IPS DF 4.7 (cell line): ENCODE data around the gene MEIOB.
"Not testable (repeated sequence)": the region's sequence is repeated elsewhere in the genome, so short reads cannot be mapped to it uniquely, and the experiment has no call there.

ENCODE experiments used
- DNase-seq: peaks from one replicate; pipeline ENCODE4 v3.0.0-alpha.2; 2013; ENCODE audit warnings: low spot score; ENCODE audit errors: extremely low read depth

The MEIOB gene

GRCh38 chr16:1815461-1815860, 56.5 kb downstream of the MEIOB start:
- no peak for DNase-seq

- DNase-seq, result no peak
These were observed 59.2 kb downstream of the MEIOB start for GRCh38 chr16:1812732-1813163.

DNA sequence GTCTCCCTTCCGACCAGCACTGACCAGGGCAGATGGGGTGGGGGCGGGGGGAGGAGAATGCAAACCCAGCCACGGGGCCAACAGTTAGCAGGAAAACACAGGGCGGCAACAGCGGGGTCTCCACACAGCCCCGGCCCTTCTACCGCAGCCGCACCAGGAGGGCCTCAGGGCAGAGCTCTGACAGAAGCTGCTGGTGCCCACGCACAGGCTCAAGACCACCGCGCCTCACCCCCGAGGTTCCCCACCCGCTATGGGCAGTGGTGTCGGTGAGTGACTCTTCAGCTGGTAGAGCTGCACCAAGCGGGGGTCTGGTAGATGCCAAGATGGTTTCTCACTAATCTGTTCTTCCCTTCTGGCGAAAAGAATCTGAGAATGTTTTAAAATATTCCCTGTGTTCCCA, 61.4 kb downstream of the MEIOB start:
- no peak for DNase-seq

DNA sequence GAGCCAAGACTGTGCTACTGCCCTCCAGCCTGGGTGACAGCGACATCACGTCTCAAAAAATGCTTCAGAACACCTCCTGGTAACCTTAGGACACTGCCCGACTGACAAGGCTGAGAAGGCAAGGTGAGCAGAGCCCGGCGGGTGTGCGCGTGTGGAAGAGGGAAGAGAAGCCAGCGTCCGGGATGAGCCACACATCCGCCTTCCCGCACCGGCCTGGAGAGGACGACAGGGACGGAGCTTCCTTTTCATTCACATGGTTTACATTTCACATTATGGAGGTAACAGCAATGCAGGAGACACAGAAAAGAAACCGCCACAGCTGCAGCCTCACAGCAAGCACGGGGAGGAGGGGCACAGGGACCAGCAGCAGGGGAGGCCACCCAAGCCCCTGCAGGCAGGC, 61.9 kb downstream of the MEIOB start:
- no peak for DNase-seq

GRCh38 chr16:1809281-1809801, 62.6 kb downstream of the MEIOB start:
- no peak for DNase-seq

DNA sequence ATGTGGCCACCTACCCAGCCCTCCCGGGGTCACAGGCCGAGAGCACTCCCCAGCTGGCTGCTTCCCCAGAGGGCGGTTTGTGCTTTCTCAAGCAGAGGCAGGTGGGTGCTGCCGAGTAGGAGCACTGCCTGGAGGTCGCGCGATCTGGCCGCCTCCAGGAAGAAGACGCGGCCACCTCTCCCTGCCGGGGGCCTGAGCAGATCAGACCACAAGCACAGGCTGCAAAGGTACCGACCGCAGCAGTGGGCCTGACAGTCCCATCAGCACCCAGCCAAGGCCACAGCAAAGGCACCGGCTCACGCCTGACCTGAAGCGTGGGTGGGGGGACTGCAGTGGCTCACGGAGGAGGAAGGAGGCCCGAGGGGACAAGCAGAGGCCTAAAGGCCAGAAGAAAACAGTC, 63.3 kb downstream of the MEIOB start:
- no peak for DNase-seq

DNA sequence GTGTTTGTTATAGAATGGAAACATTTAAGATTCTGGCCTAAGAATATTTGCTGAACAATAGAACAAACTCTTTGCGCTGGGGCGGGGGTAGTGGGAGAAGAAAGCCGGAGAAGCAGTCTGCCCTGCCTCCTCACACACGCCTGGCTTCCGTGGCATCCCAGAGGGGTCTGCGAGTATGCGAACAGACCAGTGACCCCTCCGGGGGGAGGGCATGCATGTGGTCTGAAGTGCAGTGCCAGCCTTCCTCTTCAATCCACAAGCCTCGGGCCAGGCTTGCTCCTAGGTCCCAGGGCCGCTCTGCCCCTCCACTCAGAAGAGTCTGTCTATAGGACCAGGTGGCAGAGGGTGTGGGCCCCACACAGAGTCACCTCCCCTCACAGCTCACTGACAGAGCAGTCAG, 64.3 kb downstream of the MEIOB start:
- DNase-seq, result no peak

DNA sequence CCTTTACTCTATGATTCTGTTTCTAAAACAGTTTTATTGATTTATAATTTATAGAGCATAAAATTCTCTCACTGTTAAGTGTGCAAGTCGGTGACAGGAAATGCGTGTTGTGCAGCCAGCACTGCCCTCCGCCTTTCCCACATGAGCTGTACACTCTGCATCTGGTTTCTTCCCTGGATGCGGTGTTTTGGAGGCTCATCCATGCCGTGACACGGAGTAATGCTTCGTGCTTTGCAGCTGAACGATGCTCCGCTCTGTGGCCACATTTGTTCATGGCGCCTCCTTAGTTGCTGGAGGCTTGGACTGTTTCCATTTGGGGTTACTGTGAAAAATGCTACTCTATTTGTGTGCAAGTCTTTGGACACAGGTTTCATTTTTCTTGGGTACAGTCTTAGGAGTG, 71.3 kb downstream of the MEIOB start:
- no peak for DNase-seq

DNA sequence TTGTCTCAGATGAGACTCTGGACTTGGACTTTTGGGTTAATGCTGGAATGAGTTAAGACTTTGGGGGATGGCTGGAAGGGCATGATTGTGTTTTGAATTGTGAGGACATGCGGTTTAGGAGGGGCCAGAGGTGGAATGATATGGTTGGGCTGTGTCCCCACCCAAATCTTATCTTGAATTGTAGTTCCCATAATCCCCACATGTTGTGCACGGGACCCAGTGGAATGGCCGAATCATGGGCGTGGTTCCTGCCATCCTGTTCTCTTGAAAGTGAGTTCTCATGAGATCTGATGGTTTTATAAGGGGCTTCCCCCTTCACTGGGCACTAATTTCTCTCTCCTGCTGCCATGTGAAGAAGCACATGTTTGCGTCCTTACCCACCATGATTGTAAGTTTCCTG, 72.7 kb downstream of the MEIOB start:
- not testable (repeated sequence) for DNase-seq

DNA sequence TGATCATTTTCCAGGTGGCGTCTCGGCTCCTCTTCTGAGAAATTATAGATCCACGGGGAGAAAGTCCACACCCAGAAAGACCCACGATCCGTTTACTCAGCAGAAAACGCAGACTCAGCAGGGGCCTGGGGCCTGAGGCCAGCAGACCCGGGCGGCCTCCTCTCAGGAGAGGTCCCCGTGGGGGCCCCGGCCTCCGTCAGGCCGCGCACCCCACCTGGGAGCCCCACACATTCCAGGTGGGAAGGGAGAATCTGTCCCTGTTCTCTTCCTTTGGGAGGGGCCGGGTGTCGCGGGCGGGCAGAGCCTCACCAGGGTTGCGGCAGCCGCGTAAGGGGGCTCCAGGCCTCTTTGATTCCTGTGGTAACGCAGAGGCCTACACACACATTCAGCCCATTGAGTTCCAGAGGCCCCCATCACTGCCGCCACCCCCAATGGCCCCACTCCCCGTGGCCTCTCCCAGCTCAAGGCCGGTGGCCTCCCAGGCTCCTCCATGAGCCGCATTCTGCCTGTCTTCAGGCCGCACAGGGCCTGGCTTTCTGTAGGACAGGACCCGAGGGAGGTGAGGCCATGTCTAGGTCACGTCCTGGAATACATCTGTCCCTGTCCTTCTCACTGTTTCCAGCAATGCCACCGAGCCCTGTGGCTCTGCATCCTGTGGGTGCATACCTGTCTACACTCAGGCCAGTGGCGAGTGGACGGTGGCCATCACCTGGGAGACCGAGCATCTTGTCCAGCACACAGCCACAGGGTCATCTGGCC, 76.9 kb downstream of the MEIOB start:
- no peak for DNase-seq

GRCh38 chr16:1794221-1794871, 77.6 kb downstream of the MEIOB start:
- DNase-seq, result no peak

GRCh38 chr16:1793578-1794220, 78.3 kb downstream of the MEIOB start, which contains the start of gene IGFALS:
TSS of gene IGFALS (minus strand) at chr16:1793705. CDS start at chr16:1793652, 53 bp downstream.
- DNase-seq, result no peak

DNA sequence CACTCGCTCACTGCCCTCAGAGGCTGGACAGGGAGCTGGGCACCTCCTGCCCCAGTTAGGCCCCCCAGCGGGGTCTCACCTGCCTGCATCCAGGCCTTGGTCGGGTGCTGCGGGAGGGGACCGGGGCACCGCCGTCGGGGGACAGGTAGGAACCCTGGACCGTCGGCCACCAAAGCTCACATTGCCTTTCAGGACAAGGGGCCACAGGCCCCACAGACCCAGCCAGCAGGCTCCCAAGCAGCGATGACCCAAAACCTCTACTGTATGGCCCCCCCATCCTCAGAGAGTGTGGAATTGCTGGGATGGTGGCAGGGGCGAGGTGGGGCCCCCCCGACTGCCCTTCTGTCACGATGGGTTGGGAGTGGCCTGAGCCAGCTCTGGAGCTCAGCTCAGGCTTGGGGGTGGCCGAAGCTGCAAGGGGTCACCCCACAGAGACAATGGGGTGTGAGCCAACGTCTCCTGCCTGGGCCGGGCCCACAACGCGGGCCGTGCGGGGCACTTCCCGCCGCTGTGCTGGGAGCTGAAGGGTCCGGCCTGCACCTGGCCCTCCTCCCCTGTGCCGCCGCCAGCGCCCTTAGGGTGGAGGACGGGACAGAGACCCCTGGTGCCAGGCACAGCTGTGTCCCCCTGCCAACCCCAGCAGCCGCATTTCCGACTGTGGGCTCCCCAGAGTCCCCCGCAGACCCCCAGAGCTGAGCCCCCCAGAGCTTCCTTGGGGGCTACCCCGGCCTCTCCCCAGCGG, 79.0 kb downstream of the MEIOB start:
- no peak for DNase-seq

DNA sequence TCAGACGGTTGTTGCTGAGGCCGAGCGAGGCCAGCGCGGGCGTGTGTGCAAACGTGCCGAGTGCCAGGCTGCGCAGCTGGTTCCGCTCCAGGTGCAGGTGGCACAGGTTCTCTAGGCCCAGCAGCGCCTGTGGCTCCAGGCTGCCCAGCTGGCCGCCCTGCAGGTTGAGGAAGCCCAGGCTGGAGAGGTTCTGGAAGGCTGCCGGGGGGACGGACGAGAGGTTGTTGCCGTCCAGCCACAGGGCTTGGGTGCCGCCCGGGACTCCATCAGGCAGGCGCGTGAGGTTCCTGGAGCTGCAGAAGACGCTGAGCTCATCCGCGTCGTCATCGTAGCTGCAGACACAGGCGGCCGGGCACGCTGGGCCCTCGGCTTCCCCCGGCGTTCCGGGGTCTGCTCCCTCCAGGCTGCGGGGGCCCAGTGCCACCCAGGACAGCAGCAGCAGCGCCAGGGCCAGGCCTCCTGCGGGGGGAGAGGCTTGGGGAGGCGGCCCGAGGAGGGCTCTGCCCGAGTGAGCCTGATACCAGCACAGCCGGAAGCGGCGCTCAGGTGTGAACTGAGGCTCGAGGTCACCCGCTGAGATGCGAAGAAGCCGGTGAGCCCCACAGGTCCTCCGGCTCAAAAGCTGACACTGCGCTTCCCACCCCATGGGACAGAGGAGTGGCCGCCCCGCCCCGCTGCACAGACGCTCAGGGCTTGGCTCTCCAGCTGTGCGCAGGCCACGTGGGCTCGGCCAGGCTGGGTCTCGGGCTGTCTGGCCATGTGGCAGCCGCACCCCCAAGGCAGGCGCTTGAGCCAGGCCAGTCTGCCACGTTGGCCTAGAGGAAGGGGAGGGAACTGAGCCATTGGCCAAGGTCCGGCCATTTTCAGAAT, 79.8 kb downstream of the MEIOB start:
- DNase-seq, result no peak

GRCh38 chr16:1791256-1791942, 80.6 kb downstream of the MEIOB start:
- no peak for DNase-seq

DNA sequence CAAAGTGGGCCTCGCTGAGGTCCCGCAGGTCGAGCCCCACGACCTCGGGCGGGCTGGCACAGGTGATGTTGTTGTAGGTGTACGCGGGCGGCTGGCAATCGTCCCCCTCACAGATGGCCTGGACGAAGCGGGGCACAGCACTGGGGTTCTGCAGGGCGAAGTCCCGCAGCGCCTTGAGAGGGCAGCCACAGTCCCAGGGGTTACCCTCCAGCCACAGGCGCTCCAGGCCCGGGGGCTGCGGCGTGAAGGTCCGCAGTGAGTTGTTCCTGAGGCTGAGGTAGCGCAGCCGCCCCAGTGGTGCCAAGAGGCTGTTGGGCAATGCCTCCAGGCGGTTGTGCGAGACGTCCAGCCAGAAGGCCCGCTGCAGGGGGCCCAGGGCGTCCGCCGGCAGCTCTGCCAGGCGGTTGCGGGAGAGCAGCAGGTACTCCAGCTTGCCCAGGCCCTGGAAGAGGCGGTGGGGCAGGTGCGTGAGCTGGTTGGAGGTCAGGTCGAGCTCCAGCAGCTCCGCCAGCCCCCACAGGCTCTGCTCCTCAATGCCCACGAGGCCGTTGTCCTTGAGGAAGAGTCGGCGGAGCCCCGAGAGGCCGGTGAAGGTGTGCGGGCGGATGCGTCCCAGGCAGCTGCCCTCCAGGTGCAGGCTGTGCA, 81.2 kb downstream of the MEIOB start:
- DNase-seq, result no peak

DNA sequence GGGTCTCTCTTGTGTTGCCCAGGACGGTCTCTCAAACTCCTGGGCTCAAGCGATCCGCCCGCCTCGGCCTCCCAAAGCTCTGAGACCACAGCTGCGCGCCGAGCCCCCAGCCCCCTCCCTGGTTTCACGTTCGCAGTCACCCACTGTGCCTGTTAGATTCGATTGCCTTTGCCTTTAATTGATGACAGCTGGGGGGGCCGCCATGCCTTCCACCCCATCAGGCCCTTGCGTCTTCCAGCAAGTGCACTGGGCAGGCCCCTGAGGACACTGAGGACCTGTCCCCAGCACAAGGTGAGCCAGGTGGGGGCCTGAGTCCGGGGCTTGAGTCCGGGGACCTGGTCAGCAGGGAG, 81.7 kb downstream of the MEIOB start:
- DNase-seq, result no peak

DNA sequence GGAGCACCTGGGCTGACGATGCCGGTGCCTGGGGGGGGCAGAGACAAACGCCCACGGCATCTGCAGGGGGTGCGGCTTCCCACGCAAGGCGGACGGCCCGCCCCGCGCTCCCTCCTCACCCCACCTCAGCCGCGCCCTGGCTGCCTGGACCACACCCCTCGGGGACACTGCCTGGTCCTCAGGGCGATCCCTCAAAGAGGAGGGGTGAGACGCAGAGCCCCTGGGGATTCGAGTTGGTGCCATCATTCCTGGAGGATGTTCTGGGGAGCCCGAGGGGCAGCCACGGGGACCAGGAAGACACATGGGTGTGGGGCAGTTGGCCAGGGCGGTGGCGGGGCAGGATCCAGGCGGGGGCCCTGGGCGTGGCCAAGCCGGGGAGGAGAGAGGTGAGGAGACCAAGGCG, 82.3 kb downstream of the MEIOB start:
- no peak for DNase-seq

- DNase-seq, result no peak
These were observed 83.3 kb downstream of the MEIOB start for GRCh38 chr16:1788708-1789100.
